ENCODE results near the gene PPIL1.

PPIL1 gene

DNA sequence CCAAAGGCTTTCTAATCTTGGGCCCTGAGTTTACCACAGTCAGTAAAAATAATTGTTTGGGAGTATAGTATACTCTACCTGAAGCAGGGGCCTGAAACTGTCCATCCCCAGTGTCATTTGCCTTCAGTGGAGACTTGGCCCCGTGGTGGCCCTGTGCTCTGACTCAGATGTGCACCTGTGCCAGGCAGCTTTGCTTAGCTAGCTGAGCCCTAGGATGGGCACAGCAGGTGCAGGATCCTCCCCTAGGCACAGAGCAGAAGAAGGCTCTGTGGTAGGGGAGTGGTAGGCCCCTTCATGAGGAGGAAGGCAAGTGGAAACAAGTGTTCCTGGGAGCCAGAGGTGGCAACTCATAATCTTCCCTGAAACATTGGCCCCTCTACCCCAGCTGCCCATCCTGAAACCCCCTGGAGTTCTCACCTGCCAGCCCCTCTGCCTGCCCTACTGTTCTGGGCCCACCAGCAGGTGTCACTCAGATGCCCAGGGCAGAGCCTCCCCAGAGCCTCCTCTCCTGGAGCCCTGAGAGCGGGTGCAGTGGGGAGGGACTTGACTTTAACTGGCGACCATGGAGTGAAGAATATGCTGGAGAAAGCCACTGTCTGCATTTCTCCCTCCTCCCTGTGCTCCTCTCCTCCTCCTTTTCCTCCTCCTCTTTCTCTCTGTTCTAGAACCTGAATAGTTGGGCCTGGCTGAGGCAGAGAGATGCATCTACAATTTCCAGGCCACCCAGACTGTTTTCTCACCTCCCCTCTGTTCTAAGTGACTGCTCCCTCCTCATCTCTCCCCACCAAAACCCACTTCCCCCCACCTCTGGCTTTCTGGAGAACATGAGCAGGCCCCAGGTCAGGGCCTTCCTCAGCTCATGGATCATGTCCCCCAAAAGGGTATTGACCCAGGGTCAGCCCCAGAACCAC, 38.2 kb downstream of the PPIL1 start:
- no peak for DNase-seq (ENCODE audit: low read depth, low spot score)

DNA sequence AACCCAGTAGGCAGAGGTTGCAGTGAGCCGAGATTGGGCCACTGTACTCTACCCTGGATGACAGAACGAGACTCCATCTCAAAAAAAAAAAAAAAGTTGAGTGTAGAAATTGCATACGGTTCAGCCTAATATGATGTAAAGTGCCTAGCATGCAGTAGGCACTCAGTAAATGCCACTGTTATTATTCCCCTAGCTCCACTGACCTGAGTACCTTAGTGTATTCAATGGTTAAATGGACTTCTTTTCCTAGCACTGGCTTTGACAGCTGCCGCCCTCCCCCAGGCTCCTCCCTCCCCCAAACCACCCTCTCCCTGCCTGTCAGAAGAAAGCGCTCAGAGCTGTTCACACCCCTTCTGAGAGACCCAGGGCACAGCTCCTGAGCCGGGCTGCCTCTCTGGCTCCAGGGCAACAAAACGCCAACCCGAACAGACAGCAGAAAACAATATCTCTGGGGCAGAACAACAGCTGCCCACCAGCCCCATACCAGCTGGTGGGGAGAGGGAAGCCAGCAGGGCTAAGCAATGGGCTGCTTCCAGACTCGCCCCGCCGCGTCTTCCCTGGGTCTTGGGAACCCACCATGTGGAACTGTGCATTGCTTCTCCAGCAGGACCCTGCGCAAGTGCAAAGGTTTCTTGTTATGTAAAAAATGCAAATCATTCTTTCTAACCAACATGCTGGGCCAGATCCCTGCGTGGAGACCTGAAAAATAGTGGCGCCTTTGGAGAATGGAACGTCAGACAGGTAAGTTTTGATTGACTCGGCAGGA, 39.8 kb downstream of the PPIL1 start:
- no peak for DNase-seq (ENCODE audit: low read depth, low spot score)

DNA sequence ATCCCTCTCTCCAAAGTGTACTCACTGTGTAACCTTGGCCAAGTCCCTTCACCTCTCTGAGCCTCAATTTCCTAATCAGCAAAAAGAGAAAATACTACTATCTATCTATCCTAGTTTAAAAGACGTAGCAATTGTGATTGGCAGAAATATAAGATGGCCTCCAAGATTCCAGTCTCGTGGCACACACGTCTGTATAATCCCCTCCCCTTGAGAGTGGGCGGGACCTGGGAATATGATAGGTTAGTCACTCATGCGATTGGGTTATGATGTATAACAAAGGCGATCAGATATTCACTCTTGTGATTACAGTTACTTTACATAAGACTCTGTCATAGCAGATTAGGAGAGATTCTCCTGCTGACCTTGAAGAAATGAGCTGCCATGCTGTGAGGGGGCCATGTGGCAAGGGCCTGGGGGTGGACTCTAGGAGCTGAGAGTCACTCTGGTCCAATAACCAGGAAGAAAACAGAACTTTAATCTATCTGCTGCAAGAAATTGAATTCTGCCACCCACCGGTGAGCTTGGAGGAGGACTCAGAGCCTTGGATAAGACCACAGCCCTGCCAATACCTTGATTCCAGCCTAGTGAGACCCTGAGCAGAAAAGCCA, 41.3 kb downstream of the PPIL1 start:
- no peak for DNase-seq (ENCODE audit: low read depth, low spot score)

DNA sequence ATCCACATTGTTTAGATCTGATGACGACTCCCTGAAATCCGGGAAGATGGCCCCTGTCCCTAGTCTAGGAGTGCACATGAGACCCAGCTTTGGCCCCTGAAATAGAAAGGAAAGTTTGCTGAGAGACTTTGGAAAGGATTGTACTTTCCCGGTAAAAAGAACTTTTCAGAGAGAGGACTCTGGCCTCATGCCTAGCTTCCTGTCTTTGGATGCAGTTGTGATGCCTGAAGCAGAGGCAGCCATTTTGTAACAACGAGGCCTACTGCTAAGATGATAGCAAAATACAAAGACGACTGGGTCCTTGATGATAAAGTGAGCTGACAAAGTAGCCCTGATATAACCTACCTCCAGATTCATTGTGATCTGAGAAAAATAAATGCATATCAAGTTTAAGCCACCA, 42.3 kb downstream of the PPIL1 start:
- no peak for DNase-seq (ENCODE audit: low read depth, low spot score)

DNA sequence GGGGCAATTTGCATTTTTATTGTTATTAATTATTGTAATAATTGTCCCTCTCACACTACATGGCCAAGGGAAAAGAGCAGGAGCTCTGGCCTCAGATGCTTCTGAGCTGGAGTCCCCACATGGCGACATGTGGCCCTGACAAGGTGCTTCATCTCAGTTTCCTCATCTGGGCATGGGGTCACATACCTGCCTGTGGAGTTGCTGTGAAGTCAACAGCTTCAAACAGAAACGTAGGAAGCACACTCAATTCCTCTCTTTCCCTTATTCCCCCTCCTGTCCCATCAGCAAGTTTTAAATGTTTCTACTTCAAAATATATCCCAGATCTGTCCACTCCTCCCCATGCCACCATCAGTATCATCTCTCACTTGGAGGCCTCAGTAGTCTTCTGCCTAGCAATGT, 44.0 kb downstream of the PPIL1 start:
- DNase-seq (ENCODE audit: low read depth, low spot score), result no peak

DNA sequence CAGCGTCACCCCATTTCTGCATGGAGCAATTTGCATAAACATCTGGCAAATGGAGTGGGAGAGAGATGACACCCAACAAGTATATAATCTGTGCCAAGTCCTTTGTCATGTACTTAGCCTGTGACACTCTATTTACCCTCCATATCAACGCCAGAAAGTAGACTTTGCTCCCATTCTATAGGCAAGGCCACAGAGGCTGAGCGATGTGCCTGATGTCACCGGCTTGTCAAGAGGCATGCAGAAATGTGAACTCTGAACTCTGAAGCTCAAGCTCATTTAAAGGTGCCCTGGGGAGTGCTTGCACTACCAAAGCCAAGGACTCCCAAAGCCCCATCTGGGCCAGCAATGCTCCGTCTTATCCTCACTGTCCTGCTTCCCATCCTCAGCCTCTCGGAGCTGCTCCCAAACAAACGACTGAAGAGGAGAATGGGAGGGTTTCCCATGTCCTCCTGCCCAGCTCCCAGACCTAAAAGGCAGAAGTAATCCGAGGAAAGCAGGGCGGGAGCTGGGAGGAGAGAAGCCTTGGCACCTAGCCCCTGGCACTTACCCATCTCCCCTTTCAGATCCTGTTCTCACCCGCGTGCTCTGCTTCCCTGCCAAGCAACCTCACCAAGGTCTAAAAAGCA, 44.6 kb downstream of the PPIL1 start:
- DNase-seq (ENCODE audit: low read depth, low spot score), result no peak

GRCh38 chr6:36827261-36828079, 47.1 kb downstream of the PPIL1 start:
- DNase-seq (ENCODE audit: low read depth, low spot score), result no peak

- DNase-seq (ENCODE audit: low read depth, low spot score), result no peak
These were observed 47.9 kb downstream of the PPIL1 start for GRCh38 chr6:36826520-36827227.

GRCh38 chr6:36825994-36826393, 48.6 kb downstream of the PPIL1 start:
- DNase-seq (ENCODE audit: low read depth, low spot score), result no peak

DNA sequence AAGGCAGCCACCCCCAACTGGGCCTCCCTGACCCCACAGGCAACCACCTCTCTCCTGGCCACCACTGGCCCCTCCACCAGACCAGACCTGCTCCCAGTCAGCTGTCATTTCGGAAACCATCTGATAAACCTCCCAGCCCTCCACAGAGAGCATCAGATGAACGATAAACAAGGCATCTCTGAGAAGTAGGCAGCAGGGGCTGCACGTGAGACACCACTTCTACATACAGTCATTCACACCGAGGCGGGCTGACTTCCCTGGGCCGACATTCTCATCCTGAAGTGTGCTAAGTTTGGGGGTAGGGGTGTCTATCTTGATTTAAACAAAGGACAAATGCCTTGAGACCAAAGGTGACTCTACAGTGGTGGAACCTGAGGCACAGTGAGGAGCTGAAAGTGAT, 49.2 kb downstream of the PPIL1 start:
- no peak for DNase-seq (ENCODE audit: low read depth, low spot score)

GRCh38 chr6:36824253-36824652, 50.4 kb downstream of the PPIL1 start:
- DNase-seq (ENCODE audit: low read depth, low spot score), result no peak

DNA sequence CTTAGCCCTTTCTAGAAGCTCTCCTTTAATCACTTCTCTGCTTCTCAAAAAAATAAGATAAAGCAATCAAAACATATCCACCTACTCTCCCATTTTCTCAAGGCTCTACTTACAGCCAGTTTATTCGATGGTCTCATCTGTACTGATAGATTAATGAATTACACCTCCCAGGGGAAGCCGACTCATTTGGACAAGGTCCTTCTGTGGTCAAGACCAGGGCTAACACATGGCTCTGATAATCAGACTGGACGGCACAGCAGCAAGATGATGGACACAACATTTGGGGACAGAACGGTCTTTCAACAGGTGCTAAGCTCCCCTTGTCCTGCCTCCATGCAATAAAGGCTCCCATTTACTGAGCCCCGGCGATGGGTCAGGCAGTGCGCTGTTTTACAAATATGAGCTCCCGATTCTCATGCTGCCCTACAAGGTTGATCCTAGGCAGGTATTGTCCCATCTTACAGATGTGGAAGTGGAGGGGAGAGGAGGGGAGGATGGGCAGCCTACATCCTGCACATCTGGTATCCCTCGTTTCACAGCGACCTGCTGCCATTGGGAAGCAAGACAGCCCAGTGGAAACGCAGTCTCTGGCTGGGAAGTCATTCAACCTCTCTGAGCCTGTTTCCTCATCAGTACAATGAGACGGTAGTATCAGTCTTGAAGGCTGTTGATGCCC, 51.0 kb downstream of the PPIL1 start:
- no peak for DNase-seq (ENCODE audit: low read depth, low spot score)

DNA sequence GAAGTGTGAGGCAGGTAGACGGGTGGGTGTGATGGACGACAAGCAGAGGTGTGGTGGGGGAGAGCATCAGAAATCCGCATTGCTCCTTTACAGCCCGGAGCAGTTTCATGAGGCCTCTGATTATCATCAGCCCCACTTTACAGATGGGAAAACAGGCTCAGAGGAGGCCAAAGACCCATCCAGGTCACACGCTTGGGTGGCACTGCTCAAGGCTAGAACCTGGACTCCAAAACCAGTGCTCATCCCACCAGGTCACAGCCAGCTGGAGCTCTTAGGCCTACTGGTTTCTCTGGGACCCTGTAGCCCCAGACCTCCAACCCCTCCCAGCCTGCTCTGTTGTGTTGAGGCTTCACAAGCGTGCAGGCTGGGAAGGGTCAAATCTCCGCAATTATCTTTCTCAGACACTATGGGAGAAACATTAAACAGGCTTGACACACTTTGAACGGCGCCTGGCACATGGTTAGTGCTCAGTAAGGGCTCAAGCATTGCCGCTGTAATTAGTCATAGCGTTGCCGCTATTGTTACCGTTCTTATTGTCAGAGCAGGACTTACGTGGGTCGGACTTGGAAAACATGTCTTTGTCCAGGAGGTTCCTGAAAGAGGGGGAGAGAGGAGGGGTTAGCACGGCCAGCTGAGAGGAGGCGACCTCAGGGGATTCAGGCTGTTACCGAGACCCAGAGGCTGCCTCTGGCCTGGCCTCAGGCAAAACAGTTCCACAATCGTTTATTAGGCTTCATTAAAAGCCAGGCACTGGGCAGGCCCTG, 51.9 kb downstream of the PPIL1 start:
- no peak for DNase-seq (ENCODE audit: low read depth, low spot score)

DNA sequence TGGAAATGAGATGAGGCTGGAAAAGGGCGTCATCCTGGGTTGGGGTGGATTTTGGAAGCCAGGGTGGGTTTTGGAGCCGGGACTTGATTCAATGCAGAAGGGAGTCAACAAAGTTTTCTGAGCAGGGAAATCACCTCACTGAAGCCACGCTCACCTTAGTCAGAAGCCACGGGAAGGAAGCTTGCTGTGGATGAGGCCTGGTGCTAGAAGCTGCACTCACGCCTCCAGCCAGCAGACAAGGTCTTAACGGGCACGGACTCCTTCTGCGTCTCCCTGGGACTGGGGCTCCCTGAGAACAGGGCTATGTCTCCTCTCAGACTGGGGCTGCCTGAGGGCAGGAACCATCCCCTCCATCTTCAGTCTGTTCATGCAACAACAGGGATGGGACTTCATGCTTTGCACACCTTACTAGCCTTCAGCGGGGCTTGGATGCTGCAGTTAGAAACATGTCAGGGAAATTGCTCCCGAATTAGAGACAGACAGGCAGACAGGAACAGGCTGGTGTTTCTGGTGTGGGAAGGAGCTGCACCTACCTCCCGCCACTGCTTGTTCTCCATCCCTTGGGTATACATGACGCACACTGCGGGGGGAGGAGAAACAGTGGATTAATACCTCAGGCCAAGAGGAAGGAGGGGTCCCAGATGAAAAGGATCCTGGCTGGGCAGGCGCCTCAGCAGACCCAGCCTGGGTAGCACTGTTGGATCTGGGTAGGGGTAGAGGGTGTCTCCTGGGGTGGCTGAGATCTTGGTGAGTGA, 52.8 kb downstream of the PPIL1 start:
- DNase-seq (ENCODE audit: low read depth, low spot score), result no peak

- no peak for DNase-seq (ENCODE audit: low read depth, low spot score)
These were observed 53.7 kb downstream of the PPIL1 start for GRCh38 chr6:36820700-36821580.

- no peak for DNase-seq (ENCODE audit: low read depth, low spot score)
These were observed 55.8 kb downstream of the PPIL1 start for GRCh38 chr6:36818756-36819155.

DNA sequence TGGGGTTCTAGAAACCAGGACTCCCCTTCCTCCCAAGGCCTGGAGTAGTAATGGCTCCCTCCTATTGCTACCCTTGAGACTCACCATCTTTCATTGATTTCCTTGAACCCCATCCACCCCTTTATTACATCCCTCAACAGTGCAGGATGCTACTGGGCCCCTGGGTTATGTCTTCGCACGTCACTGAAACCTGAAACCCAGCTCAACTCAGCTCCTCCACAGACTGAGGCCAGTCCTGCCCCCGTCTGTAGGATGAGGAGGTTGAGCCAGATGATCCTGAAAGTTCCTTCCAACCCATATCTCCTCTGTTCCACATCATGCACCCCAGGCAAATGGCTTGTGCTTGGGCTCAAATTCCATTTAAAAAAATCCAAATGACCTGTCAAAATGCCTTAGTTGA, 56.8 kb downstream of the PPIL1 start:
- DNase-seq (ENCODE audit: low read depth, low spot score), result no peak
